ENCODE measurements around the gene FANCG. TPM values are rescaled to one million over a fixed set of nuclear protein-coding genes. Genes with fewer than 3 reads are reported as not detected.
A peak's percentile ranks its signal among the peaks of the same experiment; 100 is the strongest.

FANCG gene
- total RNA-seq, 1 experiment from 2014 or later: 108 TPM

DNA sequence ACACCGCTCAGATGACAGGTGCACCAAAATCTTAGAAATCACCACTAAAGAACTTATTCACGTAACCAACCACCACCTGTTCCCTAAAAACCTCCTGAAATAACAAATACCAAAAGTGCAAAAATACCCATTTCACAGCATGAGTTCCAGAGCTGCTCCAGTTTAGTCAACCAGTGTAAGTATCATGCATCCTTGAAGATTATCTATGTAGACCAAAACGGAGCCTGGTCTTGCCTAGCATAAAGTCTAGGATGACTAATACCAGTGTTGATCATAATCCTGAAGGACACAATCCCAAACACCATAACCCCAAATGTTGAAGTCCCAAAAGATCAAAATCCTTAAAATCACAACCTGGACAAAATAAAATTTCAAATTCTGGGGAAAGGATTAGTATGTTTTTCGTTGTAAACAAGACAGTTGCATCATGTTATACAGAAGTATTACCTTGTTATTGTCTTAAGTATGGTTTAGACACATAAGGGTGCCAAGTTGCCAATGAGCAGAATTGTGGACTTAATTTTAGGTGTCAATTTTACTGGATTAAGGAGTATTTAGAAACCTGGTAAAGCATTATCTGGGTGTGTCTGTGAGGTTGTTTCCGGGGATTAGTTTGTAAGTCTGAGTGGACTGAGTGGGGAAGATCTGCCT is 25.4 kb downstream of the FANCG start:
- DNase-seq (ENCODE audit: low spot score) (no peak), ATAC-seq (no peak)
- Mint-ChIP-seq H3K27ac (peak overlapping the region; percentile 18; the same call in 1 of the 2 replicates), H3K27me3 (ENCODE audit: low read depth) (no peaks in the 10 kb centered on the region), H3K4me1 (peaks cover 3% of the 10 kb centered on the region; the same call in 1 of the 2 replicates), H3K9me3 (no peaks in the 10 kb centered on the region; the same call in 1 of the 2 replicates), H3K4me3 (no peak overlapping the region), H3K36me3 (peaks cover 72% of the 10 kb centered on the region)
- CTCF ChIA-PET: interaction anchor here (0.8 to 1.0 kb wide), 2 partner anchors 61 to 155 kb away, joined by 3 to 5 read pairs; no protein-coding TSS in a partner anchor
- POLR2A ChIA-PET: no interaction called here
- no peak for TF ChIP-seq HMGA2 (CRISPR knock-in tag; IDR thresholded peaks at IDR 0.05)

DNA sequence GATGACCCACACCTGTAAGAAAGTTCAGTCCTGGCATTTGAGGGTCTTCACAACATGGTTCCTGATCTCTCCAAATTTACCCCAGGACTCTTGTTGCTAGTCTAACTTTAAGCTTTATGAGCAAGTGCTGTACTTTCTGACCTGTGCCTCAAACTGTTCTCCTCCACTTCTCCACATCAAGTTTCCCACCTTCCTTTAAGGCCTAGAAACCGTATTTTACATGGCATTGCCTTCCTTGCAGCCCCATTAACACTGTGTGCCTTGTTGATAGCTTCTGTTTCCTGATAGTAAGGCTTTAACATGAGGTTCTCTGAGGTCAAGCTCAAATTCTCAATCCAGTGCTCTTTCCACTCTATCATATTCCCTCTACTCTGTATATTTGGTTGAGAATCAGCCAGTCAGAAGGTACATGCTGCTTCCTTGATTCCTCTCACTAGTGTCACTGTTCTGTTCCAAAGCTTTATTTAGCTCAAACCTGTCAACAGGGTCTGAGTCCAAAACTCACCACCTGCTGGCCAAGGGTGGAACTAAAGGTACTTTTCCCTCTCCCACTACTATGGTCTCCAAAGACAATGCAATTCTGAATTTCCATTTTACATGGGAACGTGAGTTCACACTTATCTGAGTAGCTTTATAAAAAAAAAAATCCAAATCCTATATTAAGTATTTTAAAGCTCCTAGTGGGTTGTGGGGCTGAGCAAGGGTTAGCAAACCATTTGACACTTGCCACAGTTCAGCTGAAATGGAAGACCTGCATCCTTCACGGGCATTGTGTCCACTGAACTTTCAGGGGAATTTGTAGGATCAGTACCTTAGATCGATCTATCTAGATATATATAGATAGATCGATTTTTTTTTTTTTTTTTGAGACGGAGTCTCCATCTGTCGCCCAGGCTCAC is 28.4 kb downstream of the FANCG start:
- peak overlapping the region; percentile 54 for H3K27ac Mint-ChIP-seq
- H3K36me3 Mint-ChIP-seq: peaks cover 58% of the 10 kb centered on the region
- ChIA-PET CTCF (interaction anchor here (0.6 to 3.2 kb wide), 41 partner anchors 8 to 1077 kb away, joined by 3 to 106 read pairs (median 4); partner anchors contain the start of genes ATOSB, DNAJB5, FANCG and PIGO), POLR2A (interaction anchor here (0.9 to 2.6 kb wide), 6 partner anchors 21 to 152 kb away, joined by 3 to 8 read pairs (median 4); partner anchors contain the start of genes DNAJB5 and VCP)
- ATAC-seq (peak; percentile 84), DNase-seq (ENCODE audit: low spot score) (peak; percentile 71)
- H3K4me3 Mint-ChIP-seq: no peak overlapping the region
- peaks cover 3% of the 10 kb centered on the region; the same call in 1 of the 2 replicates for H3K4me1 Mint-ChIP-seq
- no peaks in the 10 kb centered on the region for H3K27me3 Mint-ChIP-seq (ENCODE audit: low read depth)
- no peaks in the 10 kb centered on the region; the same call in 1 of the 2 replicates for H3K9me3 Mint-ChIP-seq
- TF ChIP-seq, protein P1, sequence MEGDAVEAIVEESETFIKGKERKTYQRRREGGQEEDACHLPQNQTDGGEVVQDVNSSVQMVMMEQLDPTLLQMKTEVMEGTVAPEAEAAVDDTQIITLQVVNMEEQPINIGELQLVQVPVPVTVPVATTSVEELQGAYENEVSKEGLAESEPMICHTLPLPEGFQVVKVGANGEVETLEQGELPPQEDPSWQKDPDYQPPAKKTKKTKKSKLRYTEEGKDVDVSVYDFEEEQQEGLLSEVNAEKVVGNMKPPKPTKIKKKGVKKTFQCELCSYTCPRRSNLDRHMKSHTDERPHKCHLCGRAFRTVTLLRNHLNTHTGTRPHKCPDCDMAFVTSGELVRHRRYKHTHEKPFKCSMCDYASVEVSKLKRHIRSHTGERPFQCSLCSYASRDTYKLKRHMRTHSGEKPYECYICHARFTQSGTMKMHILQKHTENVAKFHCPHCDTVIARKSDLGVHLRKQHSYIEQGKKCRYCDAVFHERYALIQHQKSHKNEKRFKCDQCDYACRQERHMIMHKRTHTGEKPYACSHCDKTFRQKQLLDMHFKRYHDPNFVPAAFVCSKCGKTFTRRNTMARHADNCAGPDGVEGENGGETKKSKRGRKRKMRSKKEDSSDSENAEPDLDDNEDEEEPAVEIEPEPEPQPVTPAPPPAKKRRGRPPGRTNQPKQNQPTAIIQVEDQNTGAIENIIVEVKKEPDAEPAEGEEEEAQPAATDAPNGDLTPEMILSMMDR (IDR thresholded peaks at IDR 0.05): peak; percentile 68
- TF ChIP-seq JAZF1 (CRISPR knock-in tag; IDR thresholded peaks at IDR 0.05) (0 out of 2 replicates have a peak, but pooled peaks have one; percentile 54), RORB (CRISPR knock-in tag; IDR thresholded peaks at IDR 0.05) (no peak), ZNF263 (CRISPR knock-in tag; IDR thresholded peaks at IDR 0.05; ENCODE audit: low read depth) (no peak), NFYB (CRISPR knock-in tag; conservative IDR thresholded peaks at IDR 0.05; ENCODE audit: low read depth) (no peak)

DNA sequence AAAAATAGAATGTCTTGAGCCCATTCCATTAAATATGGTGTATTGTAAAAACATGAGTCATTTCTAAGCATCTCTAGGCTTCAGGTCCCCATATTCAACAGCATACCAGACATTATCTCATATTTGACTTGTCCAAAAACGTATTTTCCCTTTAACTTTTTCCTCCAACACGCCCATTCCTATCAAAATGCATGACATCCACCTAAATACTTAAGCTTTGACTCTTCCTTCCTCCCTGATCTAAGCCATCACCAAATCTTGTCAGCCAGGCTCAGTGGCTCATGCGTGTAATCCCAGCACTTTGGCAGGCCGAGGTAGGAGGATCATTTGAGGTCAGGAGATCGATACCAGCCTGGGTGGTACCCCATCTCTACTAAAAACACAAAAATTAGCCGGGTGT is 31.2 kb downstream of the FANCG start:
- no peaks in the 10 kb centered on the region for H3K27me3 Mint-ChIP-seq (ENCODE audit: low read depth)
- ChIA-PET POLR2A (no interaction called here), CTCF (interaction anchor here (1.4 kb wide), 1 partner anchor 149 kb away, joined by 3 read pairs; no protein-coding TSS in a partner anchor)
- H3K9me3 Mint-ChIP-seq: no peaks in the 10 kb centered on the region; the same call in 1 of the 2 replicates
- no peak for DNase-seq (ENCODE audit: low spot score)
- H3K27ac Mint-ChIP-seq: no peak overlapping the region
- H3K4me1 Mint-ChIP-seq: peaks cover 11% of the 10 kb centered on the region
- no peak overlapping the region for H3K4me3 Mint-ChIP-seq
- H3K36me3 Mint-ChIP-seq: peaks cover 43% of the 10 kb centered on the region
- no peak for ATAC-seq
- TF ChIP-seq, protein P2, sequence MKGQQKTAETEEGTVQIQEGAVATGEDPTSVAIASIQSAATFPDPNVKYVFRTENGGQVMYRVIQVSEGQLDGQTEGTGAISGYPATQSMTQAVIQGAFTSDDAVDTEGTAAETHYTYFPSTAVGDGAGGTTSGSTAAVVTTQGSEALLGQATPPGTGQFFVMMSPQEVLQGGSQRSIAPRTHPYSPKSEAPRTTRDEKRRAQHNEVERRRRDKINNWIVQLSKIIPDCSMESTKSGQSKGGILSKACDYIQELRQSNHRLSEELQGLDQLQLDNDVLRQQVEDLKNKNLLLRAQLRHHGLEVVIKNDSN (CRISPR knock-in tag; IDR thresholded peaks at IDR 0.05): no peak
- TF ChIP-seq, protein P3, sequence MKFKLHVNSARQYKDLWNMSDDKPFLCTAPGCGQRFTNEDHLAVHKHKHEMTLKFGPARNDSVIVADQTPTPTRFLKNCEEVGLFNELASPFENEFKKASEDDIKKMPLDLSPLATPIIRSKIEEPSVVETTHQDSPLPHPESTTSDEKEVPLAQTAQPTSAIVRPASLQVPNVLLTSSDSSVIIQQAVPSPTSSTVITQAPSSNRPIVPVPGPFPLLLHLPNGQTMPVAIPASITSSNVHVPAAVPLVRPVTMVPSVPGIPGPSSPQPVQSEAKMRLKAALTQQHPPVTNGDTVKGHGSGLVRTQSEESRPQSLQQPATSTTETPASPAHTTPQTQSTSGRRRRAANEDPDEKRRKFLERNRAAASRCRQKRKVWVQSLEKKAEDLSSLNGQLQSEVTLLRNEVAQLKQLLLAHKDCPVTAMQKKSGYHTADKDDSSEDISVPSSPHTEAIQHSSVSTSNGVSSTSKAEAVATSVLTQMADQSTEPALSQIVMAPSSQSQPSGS (CRISPR knock-in tag; IDR thresholded peaks at IDR 0.05; ENCODE audit: borderline replicate concordance, low read depth): no peak
- TF ChIP-seq, protein P4, sequence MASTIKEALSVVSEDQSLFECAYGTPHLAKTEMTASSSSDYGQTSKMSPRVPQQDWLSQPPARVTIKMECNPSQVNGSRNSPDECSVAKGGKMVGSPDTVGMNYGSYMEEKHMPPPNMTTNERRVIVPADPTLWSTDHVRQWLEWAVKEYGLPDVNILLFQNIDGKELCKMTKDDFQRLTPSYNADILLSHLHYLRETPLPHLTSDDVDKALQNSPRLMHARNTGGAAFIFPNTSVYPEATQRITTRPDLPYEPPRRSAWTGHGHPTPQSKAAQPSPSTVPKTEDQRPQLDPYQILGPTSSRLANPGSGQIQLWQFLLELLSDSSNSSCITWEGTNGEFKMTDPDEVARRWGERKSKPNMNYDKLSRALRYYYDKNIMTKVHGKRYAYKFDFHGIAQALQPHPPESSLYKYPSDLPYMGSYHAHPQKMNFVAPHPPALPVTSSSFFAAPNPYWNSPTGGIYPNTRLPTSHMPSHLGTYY (CRISPR knock-in tag; IDR thresholded peaks at IDR 0.05): no peak
- TF ChIP-seq, protein P5, sequence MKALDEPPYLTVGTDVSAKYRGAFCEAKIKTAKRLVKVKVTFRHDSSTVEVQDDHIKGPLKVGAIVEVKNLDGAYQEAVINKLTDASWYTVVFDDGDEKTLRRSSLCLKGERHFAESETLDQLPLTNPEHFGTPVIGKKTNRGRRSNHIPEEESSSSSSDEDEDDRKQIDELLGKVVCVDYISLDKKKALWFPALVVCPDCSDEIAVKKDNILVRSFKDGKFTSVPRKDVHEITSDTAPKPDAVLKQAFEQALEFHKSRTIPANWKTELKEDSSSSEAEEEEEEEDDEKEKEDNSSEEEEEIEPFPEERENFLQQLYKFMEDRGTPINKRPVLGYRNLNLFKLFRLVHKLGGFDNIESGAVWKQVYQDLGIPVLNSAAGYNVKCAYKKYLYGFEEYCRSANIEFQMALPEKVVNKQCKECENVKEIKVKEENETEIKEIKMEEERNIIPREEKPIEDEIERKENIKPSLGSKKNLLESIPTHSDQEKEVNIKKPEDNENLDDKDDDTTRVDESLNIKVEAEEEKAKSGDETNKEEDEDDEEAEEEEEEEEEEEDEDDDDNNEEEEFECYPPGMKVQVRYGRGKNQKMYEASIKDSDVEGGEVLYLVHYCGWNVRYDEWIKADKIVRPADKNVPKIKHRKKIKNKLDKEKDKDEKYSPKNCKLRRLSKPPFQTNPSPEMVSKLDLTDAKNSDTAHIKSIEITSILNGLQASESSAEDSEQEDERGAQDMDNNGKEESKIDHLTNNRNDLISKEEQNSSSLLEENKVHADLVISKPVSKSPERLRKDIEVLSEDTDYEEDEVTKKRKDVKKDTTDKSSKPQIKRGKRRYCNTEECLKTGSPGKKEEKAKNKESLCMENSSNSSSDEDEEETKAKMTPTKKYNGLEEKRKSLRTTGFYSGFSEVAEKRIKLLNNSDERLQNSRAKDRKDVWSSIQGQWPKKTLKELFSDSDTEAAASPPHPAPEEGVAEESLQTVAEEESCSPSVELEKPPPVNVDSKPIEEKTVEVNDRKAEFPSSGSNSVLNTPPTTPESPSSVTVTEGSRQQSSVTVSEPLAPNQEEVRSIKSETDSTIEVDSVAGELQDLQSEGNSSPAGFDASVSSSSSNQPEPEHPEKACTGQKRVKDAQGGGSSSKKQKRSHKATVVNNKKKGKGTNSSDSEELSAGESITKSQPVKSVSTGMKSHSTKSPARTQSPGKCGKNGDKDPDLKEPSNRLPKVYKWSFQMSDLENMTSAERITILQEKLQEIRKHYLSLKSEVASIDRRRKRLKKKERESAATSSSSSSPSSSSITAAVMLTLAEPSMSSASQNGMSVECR (CRISPR knock-in tag; IDR thresholded peaks at IDR 0.05; ENCODE audit: borderline replicate concordance): no peak
- TF ChIP-seq, protein P6, sequence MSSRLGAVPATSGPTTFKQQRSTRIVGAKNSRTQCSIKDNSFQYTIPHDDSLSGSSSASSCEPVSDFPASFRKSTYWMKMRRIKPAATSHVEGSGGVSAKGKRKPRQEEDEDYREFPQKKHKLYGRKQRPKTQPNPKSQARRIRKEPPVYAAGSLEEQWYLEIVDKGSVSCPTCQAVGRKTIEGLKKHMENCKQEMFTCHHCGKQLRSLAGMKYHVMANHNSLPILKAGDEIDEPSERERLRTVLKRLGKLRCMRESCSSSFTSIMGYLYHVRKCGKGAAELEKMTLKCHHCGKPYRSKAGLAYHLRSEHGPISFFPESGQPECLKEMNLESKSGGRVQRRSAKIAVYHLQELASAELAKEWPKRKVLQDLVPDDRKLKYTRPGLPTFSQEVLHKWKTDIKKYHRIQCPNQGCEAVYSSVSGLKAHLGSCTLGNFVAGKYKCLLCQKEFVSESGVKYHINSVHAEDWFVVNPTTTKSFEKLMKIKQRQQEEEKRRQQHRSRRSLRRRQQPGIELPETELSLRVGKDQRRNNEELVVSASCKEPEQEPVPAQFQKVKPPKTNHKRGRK (CRISPR knock-in tag; IDR thresholded peaks at IDR 0.05; ENCODE audit: borderline replicate concordance): no peak
- TF ChIP-seq ZNF423 (CRISPR knock-in tag; IDR thresholded peaks at IDR 0.05) (no peak), ZNF317 (CRISPR knock-in tag; IDR thresholded peaks at IDR 0.05; ENCODE audit: borderline replicate concordance, low read depth) (no peak), ELF4 (CRISPR knock-in tag; IDR thresholded peaks at IDR 0.05; ENCODE audit: low read depth) (no peak), SOX15 (CRISPR knock-in tag; IDR thresholded peaks at IDR 0.05) (no peak), ZNF219 (CRISPR knock-in tag; IDR thresholded peaks at IDR 0.05; ENCODE audit: borderline replicate concordance) (no peak), GABPB1 (CRISPR knock-in tag; IDR thresholded peaks at IDR 0.05) (no peak)

Data from WTC11 (cell line).